HG03565 (cell line): ENCODE data around the gene ARHGEF33.
"Not testable (repeated sequence)": the region's sequence is repeated elsewhere in the genome, so short reads cannot be mapped to it uniquely, and the experiment has no call there.

Experiments
- ATAC-seq: cut with Tn5 transposase; IDR thresholded peaks from one replicate; pipeline ENCODE4 v1.9.1; 2021; ENCODE audit warnings: mild to moderate bottlenecking, moderate library complexity; ENCODE audit not compliant: unreplicated experiment

Gene ARHGEF33

GRCh38 chr2:38907743-38908562 is 18.3 kb downstream of the ARHGEF33 start:
- peak; percentile 94 for ATAC-seq

GRCh38 chr2:38909872-38910271 is 20.2 kb downstream of the ARHGEF33 start:
- no peak for ATAC-seq

GRCh38 chr2:38911191-38911590 is 21.5 kb downstream of the ARHGEF33 start:
- ATAC-seq = no peak

- no peak for ATAC-seq
Observed at GRCh38 chr2:38912619-38913018, 22.9 kb downstream of the ARHGEF33 start.

GRCh38 chr2:38922389-38922788 is 32.7 kb downstream of the ARHGEF33 start:
- no peak for ATAC-seq

- no peak for ATAC-seq
Observed at GRCh38 chr2:38922902-38923301, 33.2 kb downstream of the ARHGEF33 start.

GRCh38 chr2:38925982-38926381 is 36.3 kb downstream of the ARHGEF33 start:
- ATAC-seq = no peak

GRCh38 chr2:38930600-38930999 is 40.9 kb downstream of the ARHGEF33 start:
- ATAC-seq = no peak

GRCh38 chr2:38932586-38932985 is 42.9 kb downstream of the ARHGEF33 start:
- ATAC-seq = no peak

GRCh38 chr2:38933653-38934052 is 44.0 kb downstream of the ARHGEF33 start:
- ATAC-seq = no peak

GRCh38 chr2:38934742-38935141 is 45.1 kb downstream of the ARHGEF33 start:
- ATAC-seq = no peak

GRCh38 chr2:38935568-38936172 is 46.0 kb downstream of the ARHGEF33 start:
- no peak for ATAC-seq

GRCh38 chr2:38936516-38936915 is 46.8 kb downstream of the ARHGEF33 start:
- ATAC-seq = not testable (repeated sequence)

GRCh38 chr2:38937548-38937947 is 47.9 kb downstream of the ARHGEF33 start:
- no peak for ATAC-seq

- ATAC-seq = no peak
Observed at GRCh38 chr2:38940746-38941145, 51.1 kb downstream of the ARHGEF33 start.

GRCh38 chr2:38943784-38944183 is 54.1 kb downstream of the ARHGEF33 start:
- ATAC-seq = no peak

- no peak for ATAC-seq
Observed at GRCh38 chr2:38945372-38945771, 55.7 kb downstream of the ARHGEF33 start.

- ATAC-seq = no peak
Observed at GRCh38 chr2:38945911-38946310, 56.2 kb downstream of the ARHGEF33 start.

GRCh38 chr2:38947241-38948239 is 57.9 kb downstream of the ARHGEF33 start:
- ATAC-seq = peak; percentile 54

GRCh38 chr2:38948387-38948882 is 58.8 kb downstream of the ARHGEF33 start:
- ATAC-seq = no peak

GRCh38 chr2:38948995-38949394 is 59.3 kb downstream of the ARHGEF33 start:
- no peak for ATAC-seq
